ENCODE data around the gene SLC41A3.
A peak's percentile ranks its signal among the peaks of the same experiment; 100 is the strongest.
"Not testable (repeated sequence)": the region's sequence is repeated elsewhere in the genome, so short reads cannot be mapped to it uniquely, and the experiment has no call there.

SLC41A3 gene

GRCh38 chr3:126087552-126088175, 3.7 kb upstream of the SLC41A3 start:
- FAIRE-seq: no peak
- DNase-seq (ENCODE audit: insufficient read length, low spot score): no peak
- no peak for TF ChIP-seq POLR2A (IDR thresholded peaks at IDR 0.05; ENCODE audit: low read depth, low read length)

- no peak for TF ChIP-seq POLR2A (IDR thresholded peaks at IDR 0.05; ENCODE audit: low read depth, low read length)
- no peak for FAIRE-seq
- DNase-seq (ENCODE audit: insufficient read length, low spot score): no peak
Measured at GRCh38 chr3:126085841-126086240, 1.9 kb upstream of the SLC41A3 start.

- DNase-seq (ENCODE audit: insufficient read length, low spot score): no peak
Measured at GRCh38 chr3:126085276-126085675, 1.4 kb upstream of the SLC41A3 start.

GRCh38 chr3:126084768-126085180, 850 bp upstream of the SLC41A3 start:
- no peak for FAIRE-seq
- DNase-seq (ENCODE audit: insufficient read length, low spot score): no peak
- no peak for TF ChIP-seq POLR2A (IDR thresholded peaks at IDR 0.05; ENCODE audit: low read depth, low read length)

More at GRCh38 chr3:126085276-126085675, 1.4 kb upstream of the SLC41A3 start:
- FAIRE-seq: no peak
- no peak for TF ChIP-seq POLR2A (IDR thresholded peaks at IDR 0.05; ENCODE audit: low read depth, low read length)

- TF ChIP-seq POLR2A (IDR thresholded peaks at IDR 0.05; ENCODE audit: low read depth, low read length): no peak
- peak; percentile 43 for DNase-seq (ENCODE audit: insufficient read length, low spot score)
- FAIRE-seq: no peak
Measured at GRCh38 chr3:126083511-126083912, 412 bp downstream of the SLC41A3 start.

- DNase-seq (ENCODE audit: insufficient read length, low spot score) (no peak), FAIRE-seq (no peak)
- TF ChIP-seq POLR2A (IDR thresholded peaks at IDR 0.05; ENCODE audit: low read depth, low read length): no peak
Measured at GRCh38 chr3:126083138-126083445, 832 bp downstream of the SLC41A3 start.

GRCh38 chr3:126082362-126083137, 1.4 kb downstream of the SLC41A3 start:
- DNase-seq (ENCODE audit: insufficient read length, low spot score) (no peak), FAIRE-seq (no peak)
- TF ChIP-seq POLR2A (IDR thresholded peaks at IDR 0.05; ENCODE audit: low read depth, low read length): no peak

- FAIRE-seq (peak; percentile 93), DNase-seq (ENCODE audit: insufficient read length, low spot score) (peak; percentile 95)
- TF ChIP-seq POLR2A (IDR thresholded peaks at IDR 0.05; ENCODE audit: low read depth, low read length): no peak
Measured at GRCh38 chr3:126081618-126082361, 2.1 kb downstream of the SLC41A3 start.

- TF ChIP-seq POLR2A (IDR thresholded peaks at IDR 0.05; ENCODE audit: low read depth, low read length): no peak
- DNase-seq (ENCODE audit: insufficient read length, low spot score): no peak
- FAIRE-seq: no peak
Measured at GRCh38 chr3:126080970-126081369, 3.0 kb downstream of the SLC41A3 start.

- no peak for DNase-seq (ENCODE audit: insufficient read length, low spot score)
- TF ChIP-seq POLR2A (IDR thresholded peaks at IDR 0.05; ENCODE audit: low read depth, low read length): no peak
Measured at GRCh38 chr3:126078866-126079265, 5.1 kb downstream of the SLC41A3 start.

GRCh38 chr3:126077754-126078153, 6.2 kb downstream of the SLC41A3 start:
- FAIRE-seq: no peak
- no peak for TF ChIP-seq POLR2A (IDR thresholded peaks at IDR 0.05; ENCODE audit: low read depth, low read length)

More at GRCh38 chr3:126078866-126079265, 5.1 kb downstream of the SLC41A3 start:
- FAIRE-seq: no peak

GRCh38 chr3:126076140-126076539, 7.8 kb downstream of the SLC41A3 start:
- TF ChIP-seq POLR2A (IDR thresholded peaks at IDR 0.05; ENCODE audit: low read depth, low read length): no peak
- peak; percentile 15 for FAIRE-seq

More at GRCh38 chr3:126077754-126078153, 6.2 kb downstream of the SLC41A3 start:
- no peak for DNase-seq (ENCODE audit: insufficient read length, low spot score)

GRCh38 chr3:126070146-126070545, 13.8 kb downstream of the SLC41A3 start:
- no peak for DNase-seq (ENCODE audit: insufficient read length, low spot score)
- FAIRE-seq: no peak
- no peak for TF ChIP-seq POLR2A (IDR thresholded peaks at IDR 0.05; ENCODE audit: low read depth, low read length)

More at GRCh38 chr3:126076140-126076539, 7.8 kb downstream of the SLC41A3 start:
- no peak for DNase-seq (ENCODE audit: insufficient read length, low spot score)

GRCh38 chr3:126067959-126068358, 16.0 kb downstream of the SLC41A3 start:
- DNase-seq (ENCODE audit: insufficient read length, low spot score) (no peak), FAIRE-seq (no peak)

GRCh38 chr3:126066676-126067075, 17.2 kb downstream of the SLC41A3 start:
- DNase-seq (ENCODE audit: insufficient read length, low spot score); FAIRE-seq: not testable (repeated sequence)

More at GRCh38 chr3:126067959-126068358, 16.0 kb downstream of the SLC41A3 start:
- TF ChIP-seq POLR2A (IDR thresholded peaks at IDR 0.05; ENCODE audit: low read depth, low read length): no peak

Data from H54 (cell line).